ENCODE results near the gene WEE2.

DNA sequence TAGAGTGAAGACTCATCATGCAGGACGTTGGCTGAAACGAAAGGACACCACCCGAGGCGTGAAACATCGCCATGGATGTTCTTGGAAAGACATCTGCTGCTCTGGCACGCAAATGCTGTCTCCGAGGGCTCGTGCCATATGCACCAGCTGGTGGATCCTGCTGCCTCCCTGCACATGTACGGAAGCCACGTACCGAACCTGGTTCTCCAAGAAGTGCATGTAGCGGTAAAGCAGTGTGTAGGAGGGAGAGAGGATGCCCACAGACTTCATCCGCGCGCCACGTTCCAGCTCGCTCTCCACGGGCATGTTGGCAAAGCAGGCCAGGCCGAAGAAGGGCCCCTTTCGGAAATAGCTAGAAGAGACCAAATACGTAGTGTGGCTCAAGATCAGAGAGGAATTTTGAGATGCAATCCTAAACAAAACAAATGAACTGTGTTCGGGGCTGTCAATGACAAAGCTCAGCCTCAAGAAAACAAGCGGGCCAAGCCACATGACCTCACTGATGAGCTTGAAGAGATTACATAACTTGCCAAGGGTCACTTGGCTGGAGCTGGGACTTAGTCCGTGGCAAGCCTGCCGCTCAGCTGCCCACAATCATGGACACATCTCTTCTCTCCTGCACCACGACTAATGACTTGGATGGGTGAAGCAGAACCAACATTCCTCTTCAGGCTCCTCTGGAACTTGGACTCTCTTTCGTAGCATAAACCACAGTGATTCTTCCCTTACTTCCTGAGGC, 22.7 kb upstream of the WEE2 start:
- TF ChIP-seq, protein P1, sequence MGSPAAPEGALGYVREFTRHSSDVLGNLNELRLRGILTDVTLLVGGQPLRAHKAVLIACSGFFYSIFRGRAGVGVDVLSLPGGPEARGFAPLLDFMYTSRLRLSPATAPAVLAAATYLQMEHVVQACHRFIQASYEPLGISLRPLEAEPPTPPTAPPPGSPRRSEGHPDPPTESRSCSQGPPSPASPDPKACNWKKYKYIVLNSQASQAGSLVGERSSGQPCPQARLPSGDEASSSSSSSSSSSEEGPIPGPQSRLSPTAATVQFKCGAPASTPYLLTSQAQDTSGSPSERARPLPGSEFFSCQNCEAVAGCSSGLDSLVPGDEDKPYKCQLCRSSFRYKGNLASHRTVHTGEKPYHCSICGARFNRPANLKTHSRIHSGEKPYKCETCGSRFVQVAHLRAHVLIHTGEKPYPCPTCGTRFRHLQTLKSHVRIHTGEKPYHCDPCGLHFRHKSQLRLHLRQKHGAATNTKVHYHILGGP (tag by site-specific recombination; IDR thresholded peaks at IDR 0.05): no peak
- TF ChIP-seq TRIM28 (IDR thresholded peaks at IDR 0.05; ENCODE audit: borderline replicate concordance, low read length): no peak

Measured in HEK293 (cell line).